Panc1 (cell line): Measurements from ENCODE around the gene MGST1. TPM values are rescaled to one million over a fixed set of nuclear protein-coding genes. Genes with fewer than 3 reads are reported as not detected.

ENCODE experiments used
- ATAC-seq: fragments of 200-7000 bp; cut with Tn5 transposase; 2 replicates; pipeline ENCODE4 v1.9.1; 2020; ENCODE audit warnings: mild to moderate bottlenecking, moderate library complexity
- Bru-seq: library from RNA; stranded (reverse); fragments of 400-500 nt; gene quantifications from one replicate; lab custom pipeline; 2021; lab: Mats Ljungman, UMichigan
- BruChase-seq, 2 experiments: library from RNA; stranded (reverse); fragments of 400-500 nt; gene quantifications; one replicate each; lab custom pipeline; 2021; lab: Mats Ljungman, UMichigan
- BruUV-seq: library from RNA; stranded (reverse); fragments of 400-500 nt; replicated peaks from 2 replicates; lab custom pipeline; 2021; lab: Mats Ljungman, UMichigan
- CTCF ChIA-PET: fragments of 300-600 bp; sonication (Branson Sonifier 250); formaldehyde crosslinking; loops from one replicate; lab custom pipeline; 2022; ENCODE audit warnings: antibody characterized with exemption; lab: Charles Lee
- POLR2A ChIA-PET: fragments of 300-600 bp; sonication (Branson Sonifier 250); formaldehyde crosslinking; loops from one replicate; lab custom pipeline; 2022; ENCODE audit warnings: antibody characterized with exemption; lab: Charles Lee
- DNase-seq: peaks from one replicate; pipeline ENCODE4 v3.0.0-alpha.2; 2010; ENCODE audit warnings: low read depth, low spot score
- H3K27ac ChIP-seq: 2 replicates; pipeline ENCODE4 v1.5.1; 2011; ENCODE audit warnings: mild to moderate bottlenecking, low read length, inconsistent platforms
- H3K27me3 ChIP-seq: fragments of 200-500 bp; sonication (Bioruptor generic); 2 replicates; pipeline ENCODE4 v1.6.0; 2014; ENCODE audit warnings: low read length, inconsistent platforms; ENCODE audit not compliant: control insufficient read depth, insufficient read depth
- H3K36me3 ChIP-seq: fragments of 200-500 bp; sonication (Bioruptor generic); 2 replicates; pipeline ENCODE4 v1.5.1; 2014; ENCODE audit warnings: inconsistent platforms, mild to moderate bottlenecking, low read length, moderate library complexity; ENCODE audit not compliant: control insufficient read depth, insufficient read depth
- H3K4me1 ChIP-seq: 2 replicates; pipeline ENCODE4 v1.5.1; 2011; ENCODE audit warnings: inconsistent platforms, mild to moderate bottlenecking, low read length, moderate library complexity; ENCODE audit not compliant: control insufficient read depth, insufficient read depth
- H3K4me3 ChIP-seq, 2 experiments: 2 replicates each; pipeline ENCODE4 v1.5.1; 2011 to 2012; ENCODE audit warnings: low read depth in 2 of 2, low read length in 2 of 2, mild to moderate bottlenecking in 2 of 2, inconsistent platforms in 1 of 2, moderate library complexity in 1 of 2
- H3K9me3 ChIP-seq: fragments of 200-500 bp; sonication (Bioruptor generic); 2 replicates; pipeline ENCODE4 v1.5.1; 2014; ENCODE audit warnings: low read depth, mild to moderate bottlenecking, inconsistent platforms, low read length, moderate library complexity; ENCODE audit not compliant: control insufficient read depth, insufficient read depth
- CTCF ChIP-seq: fragments of 450-650 bp; IDR thresholded peaks from 2 replicates; pipeline ENCODE4 v1.5.1; 2017; ENCODE audit warnings: mild to moderate bottlenecking
- POLR2AphosphoS5 ChIP-seq: IDR thresholded peaks from 2 replicates; pipeline ENCODE4 v1.6.1; 2012; ENCODE audit warnings: mild to moderate bottlenecking, low read depth, low read length, moderate library complexity
- REST ChIP-seq, 2 experiments: IDR thresholded peaks; 2 replicates each; pipeline ENCODE4 v1.6.1; 2011 to 2012; ENCODE audit warnings: low read depth in 2 of 2, control low read depth in 1 of 2, low read length in 1 of 2, mild to moderate bottlenecking in 1 of 2, moderate library complexity in 1 of 2; ENCODE audit not compliant: insufficient read depth in 1 of 2
- SIN3A ChIP-seq: IDR thresholded peaks from 2 replicates; pipeline ENCODE4 v1.6.1; 2012; ENCODE audit warnings: low read depth, mild to moderate bottlenecking, low read length, moderate library complexity, borderline replicate concordance; ENCODE audit not compliant: insufficient read depth
- TCF7L2 ChIP-seq: IDR thresholded peaks from 2 replicates; pipeline ENCODE4 v1.6.1; 2011; ENCODE audit warnings: mild to moderate bottlenecking, low read depth, low read length, inconsistent platforms
- in situ Hi-C: cut with HindIII; loops from 2 replicates; pipeline ENCODE4 v1.10.0; 2016; ENCODE audit warnings: low sequenced_read_pairs, low pct_unique_long_range_greater_than_20kb
- intact Hi-C: fragments of 100-400 bp; cut with micrococcal nuclease; formaldehyde crosslinking; loops from one replicate; pipeline ENCODE4 v1.10.0; 2022; ENCODE audit not compliant: unreplicated experiment
- long read RNA-seq: library from polyadenylated mRNA; unstranded; transcript quantifications from one replicate; pipeline ENCODE4 v2.0.0, GENCODE V29; 2021; ENCODE audit not compliant: unreplicated experiment
- polyA plus RNA-seq: library from polyadenylated mRNA; unstranded; fragments of >200 nt; gene quantifications from one replicate; pipeline ENCODE4 v1.2.1, GENCODE V29; 2012; ENCODE audit warnings: missing spikeins; ENCODE audit not compliant: insufficient read length
- total RNA-seq: library from RNA; stranded (reverse); gene quantifications from one replicate; pipeline ENCODE4 v1.2.1, GENCODE V29; 2021; ENCODE audit not compliant: unreplicated experiment

MGST1 gene
- total RNA-seq (8.8 TPM), Bru-seq, nascent RNA (percentile 34 among the genes with signal in this experiment), BruChase-seq, experiment 1, labeled RNA remaining after a 2-hour chase (percentile 31 among the genes with signal in this experiment), BruChase-seq, experiment 2, labeled RNA remaining after a 6-hour chase (percentile 35 among the genes with signal in this experiment)
- 4.3 TPM for polyA plus RNA-seq
- long read RNA-seq, partial matches to known transcripts, result 0 of 7 reads
- long read RNA-seq, other reads (novel, unspliced or antisense), result 1 of 7 reads

- CTCF ChIA-PET, result no interaction called here
- Histone ChIP-seq H3K9me3 (no peaks in the 10 kb centered on the region), H3K36me3 (no peaks in the 10 kb centered on the region; the same call in 1 of the 2 replicates), H3K27me3 (no peaks in the 10 kb centered on the region), H3K4me1 (peaks cover 4% of the 10 kb centered on the region; the same call in 1 of the 2 replicates), H3K27ac (peak within 1 kb of the TSS; percentile 2; the same call in 1 of the 2 replicates), H3K4me3 (peak within 1 kb of the TSS; percentile 36 to 64)
- in situ Hi-C loops (no loop called here), intact Hi-C loops (no loop called here)
- POLR2A ChIA-PET, result no interaction called here
- DNase-seq (no peak), ATAC-seq (peak; percentile 96)
- no peak for TF ChIP-seq POLR2AphosphoS5
- no peak for TF ChIP-seq CTCF
- TF ChIP-seq TCF7L2, result no peak
- TF ChIP-seq SIN3A, result no peak
- BruUV-seq, result no TSS peak
Observed at GRCh38 chr12:16347391-16348298, at the start of gene MGST1. TSS of gene MGST1 (plus strand) at chr12:16347645. CDS start at chr12:16354253, 6,608 bp downstream.

- in situ Hi-C loops (no loop called here), intact Hi-C loops (no loop called here)
- Histone ChIP-seq H3K4me3 (no peak overlapping the region), H3K36me3 (no peaks in the 10 kb centered on the region), H3K9me3 (no peaks in the 10 kb centered on the region), H3K27me3 (no peaks in the 10 kb centered on the region), H3K27ac (no peak overlapping the region), H3K4me1 (no peaks in the 10 kb centered on the region)
- no TSS peak for BruUV-seq
- DNase-seq (no peak), ATAC-seq (no peak)
- ChIA-PET POLR2A (no interaction called here), CTCF (no interaction called here)
- TF ChIP-seq TCF7L2, result no peak
- TF ChIP-seq SIN3A, result no peak
- TF ChIP-seq POLR2AphosphoS5, result no peak
- no peak for TF ChIP-seq REST (IDR thresholded peaks at IDR 0.05; ENCODE audit: insufficient read depth in 1 of 2, low read depth in 2 of 2, low read length in 1 of 2)
- no peak for TF ChIP-seq CTCF
Observed at GRCh38 chr12:16299403-16299802, 48.0 kb upstream of the MGST1 start.
